Measurements from ENCODE around the gene CCT3.

- TF ChIP-seq CTCF (IDR thresholded peaks at IDR 0.05) (no peak), POLR2A (IDR thresholded peaks at IDR 0.05) (no peak)
These were observed 45.9 kb upstream of the CCT3 start for GRCh38 chr1:156384007-156384406.

Data from tibial nerve (tissue), 3 donors.